SKM-1 treated with dmso at 0.1 percent for 144 hours (cell line): Measurements from ENCODE around the gene FAM174C.

Experiments used
- DNase-seq: peaks from one replicate; lab custom pipeline; 2025; ENCODE audit not compliant: unreplicated experiment; lab: John Stamatoyannopoulos, UW

FAM174C gene

GRCh38 chr19:1275260-1275975, at the start of gene FAM174C:
Gene FAM174C, plus strand, starts transcription at chr19:1275530. Its CDS starts 20 bp downstream, at chr19:1275550.
- DNase-seq = peak; percentile 95

DNA sequence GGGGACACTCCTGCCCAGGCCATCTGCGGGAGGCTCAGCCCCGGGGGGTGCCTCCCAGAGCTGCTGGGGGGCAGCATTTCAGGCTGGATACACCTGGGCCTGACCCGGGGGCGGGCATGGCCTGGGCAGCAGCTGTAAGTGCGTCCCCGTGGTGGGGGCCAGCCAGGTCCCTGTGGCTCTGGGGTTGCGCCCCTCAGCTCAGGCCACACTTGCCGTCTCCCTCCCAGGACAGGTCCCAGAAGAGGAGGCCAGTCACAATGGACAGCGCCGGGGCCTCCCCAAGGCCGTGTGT, 49.2 kb upstream of the FAM174C start:
- DNase-seq = no peak

DNA sequence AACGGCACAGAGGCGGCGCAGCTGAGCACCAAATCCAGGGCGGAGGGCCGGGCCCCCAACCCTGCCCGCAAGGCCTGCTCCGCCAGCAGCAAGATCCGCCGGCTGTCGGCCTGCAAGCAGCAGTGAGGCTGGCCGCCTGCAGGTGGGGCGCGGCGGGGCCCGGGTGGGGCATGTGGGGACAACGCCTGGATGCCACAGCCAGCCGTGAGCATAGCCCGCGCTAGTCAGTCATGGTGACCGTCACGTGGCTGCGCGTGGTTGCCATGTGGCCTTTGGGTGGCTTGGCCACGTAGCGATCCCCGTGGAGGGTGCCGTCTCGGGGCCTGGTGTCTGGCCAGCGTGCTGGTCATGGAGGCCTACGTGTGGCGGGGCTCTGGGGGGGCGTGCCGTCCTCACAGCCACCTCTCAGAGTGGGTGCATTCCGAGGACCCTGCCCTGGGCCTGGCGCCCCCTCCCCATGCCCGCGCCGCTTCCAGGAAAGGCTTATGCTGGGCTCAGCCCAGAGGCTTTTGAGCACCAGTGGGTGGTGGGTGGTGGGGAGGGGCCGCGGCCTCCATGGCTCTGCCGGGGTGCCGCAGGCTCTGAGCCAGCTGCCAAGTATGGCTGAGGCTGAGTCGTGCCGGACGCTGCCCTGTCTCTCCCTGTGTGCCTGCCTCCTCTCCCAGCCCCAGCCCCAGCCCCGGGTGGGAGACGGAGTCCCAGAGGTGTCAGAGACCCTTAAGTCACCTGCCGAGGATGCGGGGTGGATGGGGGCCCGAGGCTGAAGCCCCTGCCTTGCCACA, 48.6 kb upstream of the FAM174C start:
- DNase-seq = no peak

DNA sequence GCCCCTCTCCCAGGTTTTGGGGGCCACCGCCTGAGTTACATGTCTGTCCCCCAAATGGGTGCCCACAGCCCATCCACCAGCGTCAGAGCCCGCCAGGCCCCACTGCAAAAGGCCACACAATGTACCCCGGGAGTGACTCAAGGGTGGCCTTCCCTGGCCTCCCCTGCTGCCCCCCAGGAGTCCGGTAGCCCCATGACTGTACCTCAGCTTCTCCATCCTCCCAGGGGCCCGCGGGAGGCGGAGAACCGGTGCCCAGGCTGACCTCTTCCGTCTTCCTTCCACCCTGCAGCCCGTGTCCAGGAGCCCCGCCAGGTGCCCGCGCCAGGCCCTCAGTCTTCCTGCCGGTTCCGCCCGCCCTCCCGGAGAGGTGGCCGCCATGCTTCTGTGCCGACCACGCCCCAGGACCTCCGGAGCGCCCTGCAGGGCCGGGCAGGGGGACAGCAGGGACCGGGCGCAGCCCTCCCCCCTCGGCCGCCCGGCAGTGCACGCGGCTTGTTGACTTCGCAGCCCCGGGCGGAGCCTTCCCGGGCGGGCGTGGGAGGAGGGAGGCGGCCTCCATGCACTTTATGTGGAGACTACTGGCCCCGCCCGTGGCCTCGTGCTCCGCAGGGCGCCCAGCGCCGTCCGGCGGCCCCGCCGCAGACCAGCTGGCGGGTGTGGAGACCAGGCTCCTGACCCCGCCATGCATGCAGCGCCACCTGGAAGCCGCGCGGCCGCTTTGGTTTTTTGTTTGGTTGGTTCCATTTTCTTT, 47.9 kb upstream of the FAM174C start:
- DNase-seq = no peak

DNA sequence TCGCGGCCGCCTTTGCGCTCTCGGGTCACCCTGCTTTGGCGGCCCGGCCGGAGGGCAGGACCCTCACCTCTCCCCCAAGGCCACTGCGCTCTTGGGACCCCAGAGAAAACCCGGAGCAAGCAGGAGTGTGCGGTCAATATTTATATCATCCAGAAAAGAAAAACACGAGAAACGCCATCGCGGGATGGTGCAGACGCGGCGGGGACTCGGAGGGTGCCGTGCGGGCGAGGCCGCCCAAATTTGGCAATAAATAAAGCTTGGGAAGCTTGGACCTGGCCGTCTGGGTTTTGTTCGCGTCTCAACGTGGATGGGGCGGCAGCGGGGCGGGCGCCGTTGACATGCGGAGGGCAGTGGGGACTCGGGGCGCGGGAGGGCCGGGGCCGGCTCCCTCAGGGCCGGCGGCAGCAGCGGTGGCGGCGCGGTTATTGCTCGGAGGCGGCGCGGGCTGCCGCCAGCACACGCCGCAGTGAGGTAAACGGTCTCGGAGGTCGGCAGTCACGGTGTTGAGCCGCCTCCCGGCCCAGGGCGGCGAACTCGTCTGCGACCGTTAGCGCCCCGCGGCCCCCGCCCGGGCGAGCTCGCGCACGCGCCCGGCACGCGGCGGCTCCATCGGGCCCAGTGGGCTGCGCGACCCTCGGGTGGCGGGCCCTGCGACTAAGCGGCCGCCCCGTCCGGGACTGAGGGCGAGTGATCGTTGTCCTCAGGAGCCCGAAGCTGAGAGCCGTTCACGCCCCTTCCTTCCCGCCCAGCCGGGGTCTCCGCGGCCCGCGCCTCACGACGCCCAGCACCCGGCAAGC, 47.0 kb upstream of the FAM174C start:
- no peak for DNase-seq

GRCh38 chr19:1229056-1229923, 46.0 kb upstream of the FAM174C start:
- DNase-seq = no peak

- no peak for DNase-seq
Measured at GRCh38 chr19:1229924-1230782, 45.2 kb upstream of the FAM174C start.

- no peak for DNase-seq
Measured at GRCh38 chr19:1230783-1231489, 44.4 kb upstream of the FAM174C start.

GRCh38 chr19:1231729-1232637, 43.3 kb upstream of the FAM174C start:
- DNase-seq = no peak

DNA sequence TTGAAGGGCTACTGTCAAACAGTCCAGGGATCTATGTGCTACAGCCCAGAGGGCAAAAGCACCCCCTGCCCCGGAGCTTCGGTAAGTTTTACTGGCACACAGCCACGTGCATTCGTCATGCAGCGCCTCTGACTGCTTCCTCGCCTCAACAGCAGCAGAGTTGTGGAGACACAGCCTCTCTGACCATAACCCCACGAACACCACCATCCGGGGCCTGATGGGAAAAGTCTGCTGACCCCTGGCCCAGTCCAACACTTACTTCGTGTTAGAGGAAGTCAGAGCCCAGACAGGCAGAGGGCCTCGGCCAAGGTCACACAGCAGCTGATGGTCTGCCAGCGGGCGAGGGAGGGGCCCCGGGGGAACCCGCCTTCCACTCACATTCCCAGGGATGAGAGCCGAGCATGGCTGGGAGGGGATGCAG, 42.7 kb upstream of the FAM174C start:
- no peak for DNase-seq

GRCh38 chr19:1233115-1233667, 42.1 kb upstream of the FAM174C start:
- DNase-seq = no peak

DNA sequence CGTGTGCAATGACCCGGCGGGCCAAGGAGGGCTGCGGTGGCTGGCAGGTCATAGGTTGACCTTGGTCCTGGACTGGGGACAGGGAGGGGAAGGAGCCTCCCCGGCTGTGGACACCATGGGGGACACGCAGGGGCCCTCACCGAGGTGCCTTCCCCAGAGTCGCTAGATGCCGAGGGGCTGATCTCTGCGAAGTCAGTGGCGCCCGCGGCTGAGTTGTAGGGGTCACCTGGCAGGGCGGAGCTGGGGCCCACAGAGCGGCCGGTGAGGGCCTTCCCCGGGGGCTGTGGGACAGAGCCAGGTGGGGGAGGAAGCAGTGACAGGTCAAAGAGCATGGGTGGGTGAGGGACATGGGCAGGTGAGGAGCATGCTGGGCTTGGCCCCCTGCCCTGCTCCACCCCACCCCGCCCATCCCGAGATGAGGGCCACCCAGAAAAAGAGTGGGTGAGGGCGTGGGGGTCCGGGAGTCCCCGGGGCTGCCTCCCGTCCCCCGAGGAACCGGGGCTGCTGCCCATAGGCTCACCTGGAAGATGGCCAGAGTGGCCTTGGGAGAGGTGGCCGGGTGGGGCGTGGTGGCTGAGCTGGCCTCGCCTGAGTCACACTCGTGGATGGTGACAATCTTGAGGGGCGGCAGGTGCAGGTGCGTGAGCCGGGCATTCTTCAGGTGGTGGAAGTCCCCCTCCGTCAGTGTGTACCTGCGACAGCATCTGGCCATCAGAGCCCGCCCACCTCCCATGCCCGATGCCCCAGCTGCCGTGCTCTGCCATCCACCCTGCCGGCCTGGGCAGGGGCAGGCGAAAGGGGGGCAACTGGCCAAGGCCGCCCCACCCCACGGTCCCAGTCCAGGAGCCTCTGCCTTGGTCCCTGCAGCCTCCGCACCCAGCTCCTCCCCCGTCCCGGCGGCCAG, 41.0 kb upstream of the FAM174C start:
- no peak for DNase-seq

DNA sequence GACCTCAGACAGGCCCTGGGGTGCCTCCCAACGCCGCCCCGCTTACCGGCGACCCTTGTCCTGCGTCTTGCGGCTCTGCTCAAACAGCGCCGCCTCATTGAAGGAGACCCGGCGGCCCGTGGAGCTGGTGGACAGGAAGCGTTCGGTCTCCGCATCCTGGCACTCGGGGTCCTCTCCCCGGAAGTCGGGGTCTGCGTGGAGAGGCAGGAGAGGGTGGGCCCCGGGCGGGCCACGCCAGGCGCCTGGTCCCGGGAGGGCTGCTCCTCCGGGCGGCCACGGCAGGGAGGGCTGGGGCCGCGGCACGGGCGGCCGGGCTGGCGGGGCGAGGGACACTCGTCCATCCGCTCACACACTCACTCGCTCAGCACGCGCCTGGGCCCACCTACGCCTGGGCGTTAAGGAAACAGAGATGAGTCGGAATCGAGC, 40.4 kb upstream of the FAM174C start:
- DNase-seq = no peak

GRCh38 chr19:1235625-1236538, 39.4 kb upstream of the FAM174C start:
- DNase-seq = no peak

DNA sequence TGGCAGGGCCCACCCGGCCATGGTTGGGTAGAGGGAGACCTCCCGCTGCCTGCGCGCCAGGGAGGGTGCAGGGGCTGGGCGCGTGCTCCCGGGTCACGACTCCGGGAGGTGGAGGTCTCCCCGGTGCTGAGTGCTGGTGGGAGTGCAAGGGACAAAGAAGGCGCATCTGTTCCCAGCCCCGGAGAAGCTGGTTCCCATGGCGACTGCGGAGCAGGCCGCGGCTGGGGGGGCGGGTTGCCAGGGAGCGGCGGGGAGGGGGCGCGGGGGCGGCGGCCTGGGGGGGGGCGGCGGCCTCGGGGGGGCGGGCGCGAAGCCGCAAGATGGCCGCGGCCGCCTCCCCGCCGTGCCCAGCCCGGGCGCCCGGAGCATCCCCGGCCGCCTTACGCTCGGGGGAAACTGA, 38.8 kb upstream of the FAM174C start:
- no peak for DNase-seq
